Endothelial cell of umbilical vein (primary cell): ENCODE data around the gene SYNGR3. TPM values are rescaled to one million over a fixed set of nuclear protein-coding genes. Genes with fewer than 3 reads are reported as not detected.

Source experiments
- BruUV-seq: library from RNA; stranded (reverse); fragments of 400-500 nt; replicated peaks from 2 replicates; lab custom pipeline; 2021; lab: Mats Ljungman, UMichigan
- CTCF ChIA-PET: fragments of 300-600, 350-600 bp; sonication (Branson Sonifier 250); formaldehyde crosslinking; loops from one replicate; lab custom pipeline; 2021; ENCODE audit warnings: antibody characterized with exemption, inconsistent platforms; lab: Charles Lee
- POLR2A ChIA-PET: fragments of 300-600, 350-600 bp; sonication (Branson Sonifier 250); formaldehyde crosslinking; loops from one replicate; lab custom pipeline; 2021; ENCODE audit warnings: antibody characterized with exemption, inconsistent platforms; lab: Charles Lee
- DNase-seq: peaks from one replicate; pipeline ENCODE4 v3.0.0-alpha.2; 2011; ENCODE audit warnings: low read depth, low spot score
- FAIRE-seq: peaks from 2 replicates; lab custom pipeline; 2011; peaks lifted over from hg19 to GRCh38; lab: Jason Lieb, UNC
- H2AFZ ChIP-seq: 2 replicates; pipeline ENCODE4 v1.6.0; 2012; ENCODE audit warnings: low read depth, low read length, control low read depth, inconsistent platforms
- H3K27ac ChIP-seq: 2 replicates; pipeline ENCODE4 v1.5.1; 2011; ENCODE audit warnings: low read depth, mild to moderate bottlenecking, control low read depth, low read length, moderate library complexity; ENCODE audit not compliant: insufficient read depth
- H3K27me3 ChIP-seq, 2 experiments: 2 replicates each; pipeline versions ENCODE4 v1.6.0 to v1.6.1; 2011; ENCODE audit warnings: low read length in 2 of 2, mixed read lengths in 1 of 2; ENCODE audit not compliant: control insufficient read depth in 2 of 2, insufficient read depth in 2 of 2
- H3K36me3 ChIP-seq, 2 experiments: 2 replicates in 1 of 2; 3 replicates in 1 of 2; pipeline ENCODE4 v1.5.1; 2011; ENCODE audit warnings: low read length in 2 of 2, mild to moderate bottlenecking in 1 of 2, moderate library complexity in 1 of 2; ENCODE audit not compliant: control insufficient read depth in 2 of 2, insufficient read depth in 2 of 2; ENCODE audit errors: extremely low read depth in 1 of 2
- H3K4me1 ChIP-seq: 3 replicates; pipeline ENCODE4 v1.5.1; 2011; ENCODE audit warnings: mild to moderate bottlenecking, low read length; ENCODE audit not compliant: control insufficient read depth, insufficient read depth; ENCODE audit errors: extremely low read depth
- H3K4me2 ChIP-seq: 2 replicates; pipeline ENCODE4 v1.6.1; 2011; ENCODE audit warnings: low read length, control low read depth, mixed read lengths; ENCODE audit not compliant: insufficient read depth
- H3K4me3 ChIP-seq, 3 experiments: fragments of 200-600 bp in 1 of 3; sonication (generic), shearing (Covaris generic) in 1 of 3; replicated peaks in 1 of 3; 2 replicates each; pipeline ENCODE4 v1.5.1; 2011 to 2016; ENCODE audit warnings: control low read depth in 3 of 3, low read length in 3 of 3, mild to moderate bottlenecking in 2 of 3, inconsistent platforms in 1 of 3, low read depth in 1 of 3, moderate library complexity in 1 of 3; ENCODE audit not compliant: insufficient read depth in 1 of 3
- H3K79me2 ChIP-seq: 2 replicates; pipeline ENCODE4 v1.6.0; 2012; ENCODE audit warnings: low read length, inconsistent platforms; ENCODE audit not compliant: control insufficient read depth, insufficient read depth
- H3K9ac ChIP-seq: replicated peaks from 2 replicates; pipeline ENCODE3; 2011; ENCODE audit warnings: low read length, control low read depth; ENCODE audit not compliant: insufficient read depth; ENCODE audit errors: extremely low read depth
- H3K9me1 ChIP-seq: replicated peaks from 3 replicates; pipeline ENCODE4 v1.6.0; 2011; ENCODE audit warnings: mild to moderate bottlenecking, low read length; ENCODE audit not compliant: control insufficient read depth, insufficient read depth; ENCODE audit errors: extremely low read depth
- H3K9me3 ChIP-seq: replicated peaks from 2 replicates; pipeline ENCODE4 v1.5.1; 2012; ENCODE audit warnings: low read length, inconsistent platforms; ENCODE audit not compliant: control insufficient read depth, insufficient read depth
- H4K20me1 ChIP-seq: replicated peaks from 2 replicates; pipeline ENCODE3; 2011; ENCODE audit warnings: mild to moderate bottlenecking, low read length; ENCODE audit not compliant: control insufficient read depth, insufficient read depth; ENCODE audit errors: extremely low read depth
- CTCF ChIP-seq, 2 donors: IDR thresholded peaks; 1 replicate in 1 of 2; 2 replicates in 1 of 2; pipeline ENCODE4 v1.5.1; 2011; ENCODE audit warnings: low read length in 2 of 2, mild to moderate bottlenecking in 2 of 2, moderate library complexity in 2 of 2, control low read depth in 1 of 2, inconsistent platforms in 1 of 2, low read depth in 1 of 2; ENCODE audit not compliant: insufficient read depth in 1 of 2; ENCODE audit errors: extremely low read depth in 1 of 2
- EZH2 ChIP-seq: IDR thresholded peaks from 2 replicates; pipeline ENCODE4 v1.6.1; 2012; ENCODE audit warnings: borderline replicate concordance, low read depth, mild to moderate bottlenecking, moderate library complexity, low read length, inconsistent platforms; ENCODE audit not compliant: severe bottlenecking
- FOS ChIP-seq: IDR thresholded peaks from 2 replicates; pipeline ENCODE4 v1.6.1; 2011; ENCODE audit warnings: mild to moderate bottlenecking, low read length, moderate library complexity, borderline replicate concordance; ENCODE audit not compliant: insufficient read depth
- GATA2 ChIP-seq: IDR thresholded peaks from 2 replicates; pipeline ENCODE4 v1.7.0; 2011; ENCODE audit warnings: low read depth, mild to moderate bottlenecking, moderate library complexity, mixed read lengths, low read length; ENCODE audit not compliant: insufficient read length, insufficient read depth
- JUN ChIP-seq: IDR thresholded peaks from 2 replicates; pipeline ENCODE4 v1.6.1; 2011; ENCODE audit warnings: borderline replicate concordance, low read depth; ENCODE audit not compliant: insufficient read length, insufficient read depth
- MAX ChIP-seq: IDR thresholded peaks from 2 replicates; pipeline ENCODE4 v1.6.1; 2011; ENCODE audit not compliant: insufficient read depth, insufficient read length
- MYC ChIP-seq: IDR thresholded peaks from one replicate; pipeline ENCODE4 v1.6.1; 2011; ENCODE audit warnings: mild to moderate bottlenecking, low read depth, low read length
- POLR2A ChIP-seq: IDR thresholded peaks from 2 replicates; pipeline ENCODE4 v1.6.1; 2012; ENCODE audit warnings: low read depth, mild to moderate bottlenecking, control low read depth, low read length
- POLR2AphosphoS5 ChIP-seq: IDR thresholded peaks from 2 replicates; pipeline ENCODE4 v1.6.1; 2012; ENCODE audit warnings: low read depth, mild to moderate bottlenecking, control low read depth, low read length, moderate library complexity; ENCODE audit not compliant: insufficient read depth
- dilution Hi-C: fragments of 300-500 bp; cut with MboI; formaldehyde crosslinking; loops from one replicate; pipeline ENCODE4 v1.15.0; 2019; ENCODE audit warnings: low sequenced_read_pairs; ENCODE audit not compliant: extremely low pct_ligation_motif_present
- intact Hi-C: fragments of 100-400 bp; cut with micrococcal nuclease; formaldehyde crosslinking; loops from one replicate; pipeline ENCODE4 v1.10.0; 2022
- polyA plus RNA-seq, 4 experiments: library from polyadenylated mRNA; depleted of rRNA in 3 of 4; stranded (reverse) in 3 of 4; unstranded in 1 of 4; fragments of >200 nt; gene quantifications; 2 replicates each; pipeline versions ENCODE4 v1.2.1 to v1.2.3, GENCODE V29; 2011 to 2012; ENCODE audit warnings: missing spikeins in 1 of 4
- total RNA-seq: library from RNA; stranded (reverse); gene quantifications from 2 replicates; pipeline ENCODE4 v1.2.3, GENCODE V29; 2021

The SYNGR3 gene
- total and polyA plus RNA-seq, 2 donors (not counting 3 experiments of a cell fraction or from before 2014, with no cell fraction given) = 0.95 to 1.4 TPM

GRCh38 chr16:1998360-1998835, 8.6 kb downstream of the SYNGR3 start:
- Histone ChIP-seq H2AFZ (no peak overlapping the region), H3K27ac (no peak overlapping the region), H3K9me1 (no peaks in the 10 kb centered on the region), H3K4me1 (no peaks in the 10 kb centered on the region), H3K9me3 (no peaks in the 10 kb centered on the region), H3K36me3 (peaks cover 0 to 53% of the 10 kb centered on the region in 2 experiments), H3K27me3 (no peaks in the 10 kb centered on the region), H3K79me2 (peaks cover 8% of the 10 kb centered on the region), H3K4me2 (no peak overlapping the region), H3K4me3 (no peak overlapping the region), H4K20me1 (no peaks in the 10 kb centered on the region), H3K9ac (no peak overlapping the region)
- intact Hi-C loops = no loop called here
- FAIRE-seq = no peak
- ChIA-PET POLR2A (no interaction called here), CTCF (interaction anchor here (0.5 kb wide), 1 partner anchor 154 kb away, joined by 4 read pairs; no protein-coding TSS in a partner anchor)
- TF ChIP-seq POLR2AphosphoS5 (no peak), POLR2A (no peak), JUN (no peak), EZH2 (no peak), MAX (no peak), GATA2 (no peak), MYC (no peak), CTCF (IDR thresholded peaks at IDR 0.05; ENCODE audit: extremely low read depth in 1 of 2, insufficient read depth in 1 of 2, low read depth in 1 of 2, low read length in 2 of 2) (no peak), FOS (no peak)
- dilution Hi-C loops = no loop called here
- BruUV-seq = TSS peak; percentile 36
- no peak for DNase-seq
